Stimulated activated CD8-positive, alpha-beta memory T cell treated with anti-CD3 and anti-CD28 coated beads, Interleukin-4, amount 100 ng/mL, for 24 hours (primary cell): Measurements from ENCODE around the gene LRRN1.

Source experiments
- DNase-seq: peaks from one replicate; pipeline ENCODE4 v3.0.0-alpha.2; 2020; ENCODE audit warnings: low read depth

The LRRN1 gene

DNA sequence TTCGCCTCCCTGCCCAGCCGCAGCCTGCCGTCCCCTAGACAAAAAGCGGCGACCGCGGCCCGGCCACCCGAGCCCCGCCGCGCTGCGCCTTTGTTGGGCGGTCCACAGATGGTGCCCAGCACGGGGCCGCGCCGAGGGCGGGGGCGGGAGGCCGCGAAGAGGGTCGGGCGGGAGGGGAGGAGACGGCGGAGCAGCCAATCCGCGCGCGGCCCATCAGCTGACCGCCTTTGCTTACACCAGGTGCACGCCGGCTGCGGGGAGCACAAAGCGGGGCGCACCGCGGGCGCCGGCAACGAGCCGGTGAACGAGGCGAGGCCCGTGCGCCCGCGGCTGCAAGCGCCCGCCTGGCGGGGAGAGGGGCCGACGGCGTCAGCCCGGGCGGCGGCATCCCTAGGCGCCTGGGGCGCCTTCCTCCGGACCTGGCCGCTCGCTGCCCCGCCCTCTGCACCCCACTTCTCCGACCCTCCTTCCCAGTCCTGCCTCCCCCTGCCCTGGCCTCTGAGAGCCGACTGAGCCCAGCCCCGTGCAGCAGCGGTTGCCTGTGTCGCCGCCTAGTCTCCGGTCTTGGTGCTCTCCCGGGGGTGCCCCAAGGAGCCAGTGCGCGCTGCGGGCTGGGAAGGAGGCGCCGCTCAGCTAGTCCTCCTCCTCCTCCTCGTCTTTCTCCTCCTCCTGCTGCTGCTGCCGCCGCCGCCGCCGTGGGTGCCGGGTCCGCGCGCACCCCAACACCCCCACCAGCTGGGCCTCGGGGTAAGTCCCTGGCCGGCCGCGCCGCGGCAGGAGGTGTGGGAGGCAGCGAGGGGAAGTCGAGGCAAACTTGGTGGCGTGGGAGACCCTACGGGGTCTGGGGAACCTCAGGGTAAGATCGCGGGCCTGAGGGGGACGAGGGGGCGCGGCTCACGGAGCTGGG is at the start of gene LRRN1:
Gene LRRN1 (plus strand): TSS at position 259 of the 907 bp plus-strand sequence. CDS start 45,211 bp downstream, outside the sequence.
- DNase-seq: peak; percentile 57

DNA sequence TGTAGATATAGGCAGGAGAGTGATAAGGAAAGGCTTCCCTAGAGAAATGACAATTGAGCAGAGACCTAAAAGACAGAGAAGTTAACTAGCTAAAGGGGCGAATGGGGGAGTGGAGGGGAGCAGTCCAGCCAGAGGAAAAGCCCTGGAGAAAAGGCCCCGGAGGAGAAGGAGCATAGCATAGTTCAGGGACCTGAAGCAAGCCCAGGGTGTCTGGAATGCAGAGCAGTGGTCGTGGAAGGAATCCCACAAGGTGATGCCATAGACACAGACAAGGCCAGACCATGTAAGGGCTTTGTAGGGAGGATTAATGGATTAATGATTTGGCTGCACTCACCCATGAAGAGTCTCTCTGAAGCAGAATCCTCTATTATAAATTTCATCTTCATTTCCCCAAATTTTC is 45.8 kb upstream of the LRRN1 start:
- DNase-seq: no peak

DNA sequence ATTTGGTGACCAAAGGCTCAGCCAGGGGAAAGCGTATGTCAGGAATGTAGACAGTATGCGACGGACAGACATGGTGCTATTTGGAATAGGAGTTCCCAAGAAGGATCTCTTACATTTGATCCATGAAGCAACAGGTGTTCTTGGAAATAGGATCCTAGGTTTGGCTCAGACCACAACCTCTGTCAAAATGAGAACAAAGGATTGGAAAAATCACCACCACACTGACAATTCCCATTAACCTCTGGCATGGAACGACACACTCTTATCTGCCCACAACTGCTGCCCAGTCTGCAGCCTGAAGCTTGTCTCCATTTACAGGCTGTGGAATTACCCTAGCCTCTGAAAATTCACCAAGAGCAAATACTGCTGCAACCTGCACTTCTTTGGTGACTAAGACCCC is 33.6 kb upstream of the LRRN1 start:
- DNase-seq: no peak

DNA sequence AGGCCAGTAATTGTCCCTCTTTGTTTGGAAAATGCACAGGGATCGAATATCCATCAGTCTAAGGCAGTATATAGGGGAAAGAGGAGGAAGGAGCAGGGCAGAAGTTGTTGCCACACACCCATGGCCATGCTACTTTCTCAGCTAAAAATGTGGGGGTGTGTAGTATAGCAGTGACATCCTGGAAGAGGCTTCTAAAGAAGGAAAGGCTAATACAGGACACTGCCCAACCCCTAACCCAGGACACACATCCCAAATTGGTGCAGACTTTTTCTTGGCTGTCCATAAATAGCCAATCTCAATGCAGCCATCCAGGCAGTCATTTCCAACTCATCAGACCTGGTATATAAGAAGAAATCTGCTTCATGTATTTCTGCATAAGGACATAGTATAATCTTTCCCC is 33.1 kb upstream of the LRRN1 start:
- no peak for DNase-seq

DNA sequence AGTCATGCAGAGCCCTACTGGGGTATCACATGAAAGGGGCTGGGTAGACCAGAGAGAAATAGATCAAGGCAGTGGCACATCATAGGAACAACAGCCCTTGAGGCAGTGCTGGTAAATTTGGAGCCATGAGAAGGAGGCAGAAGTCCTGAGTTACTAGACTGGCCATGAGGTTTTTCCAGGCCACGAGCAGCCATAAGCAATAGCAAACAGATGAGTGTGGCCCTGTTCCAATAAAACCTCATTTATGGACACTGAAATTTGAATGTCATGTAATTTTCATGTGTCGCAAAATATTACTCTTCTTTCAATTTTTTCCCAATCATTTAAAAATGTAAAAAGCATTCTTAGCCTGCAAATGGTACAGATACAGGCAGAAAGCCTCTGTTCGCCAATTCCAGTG is 28.1 kb upstream of the LRRN1 start:
- no peak for DNase-seq

DNA sequence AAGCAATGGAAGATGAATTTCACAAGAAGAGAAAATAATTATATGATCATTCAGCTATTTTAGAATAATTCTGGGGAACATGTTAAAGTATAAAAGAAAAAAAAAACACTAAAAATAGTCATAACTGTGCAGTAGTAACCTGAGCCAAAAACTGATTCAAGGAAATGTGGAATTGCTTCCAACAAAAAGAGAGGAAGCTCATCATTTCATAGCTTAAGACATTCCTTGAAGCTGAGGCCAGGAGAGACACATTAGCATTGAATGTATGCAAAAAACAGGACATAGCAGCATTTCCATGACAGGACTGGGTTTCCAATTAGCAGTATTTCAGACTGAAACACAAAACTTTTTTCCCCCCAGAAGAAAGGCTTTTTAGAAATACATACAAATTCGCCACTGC is 27.7 kb upstream of the LRRN1 start:
- DNase-seq: no peak

DNA sequence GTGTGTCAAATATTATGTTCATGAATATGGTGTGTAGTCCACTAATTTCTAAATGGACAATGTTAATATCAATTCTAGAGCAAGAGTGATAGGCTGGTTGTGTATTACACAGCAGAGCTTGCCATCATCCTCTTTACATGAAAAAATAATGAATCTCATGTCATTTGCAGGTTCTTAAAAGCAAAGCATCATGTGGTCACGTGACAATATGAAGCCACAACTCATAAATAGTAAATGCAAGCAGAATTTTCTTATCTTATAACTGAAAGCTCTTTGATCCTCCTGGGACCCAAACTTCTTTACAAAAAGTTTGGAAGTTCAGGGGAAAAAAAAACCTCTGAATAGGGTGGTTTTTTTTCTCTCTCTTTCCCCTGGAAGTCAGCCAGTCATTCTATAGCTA is 26.9 kb upstream of the LRRN1 start:
- DNase-seq: no peak

DNA sequence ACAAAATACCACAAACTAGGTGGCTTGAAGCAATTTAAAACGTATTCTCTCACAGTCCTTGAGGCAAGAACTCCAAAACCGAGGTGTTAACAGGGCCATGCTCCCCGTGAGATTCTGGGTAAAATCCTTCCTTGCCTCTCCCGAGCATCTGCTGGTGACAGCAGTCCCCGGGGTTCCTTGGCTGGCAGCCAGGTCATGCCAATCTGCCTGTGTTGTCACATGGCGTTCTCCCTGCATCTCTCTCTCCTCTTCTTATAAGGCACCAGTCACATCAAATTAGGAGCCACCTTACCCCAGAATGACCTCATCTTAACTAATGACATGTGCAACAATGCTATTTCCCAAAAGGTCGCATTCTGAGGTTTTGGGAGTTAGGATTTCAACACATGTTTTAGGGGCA is 26.3 kb upstream of the LRRN1 start:
- no peak for DNase-seq

DNA sequence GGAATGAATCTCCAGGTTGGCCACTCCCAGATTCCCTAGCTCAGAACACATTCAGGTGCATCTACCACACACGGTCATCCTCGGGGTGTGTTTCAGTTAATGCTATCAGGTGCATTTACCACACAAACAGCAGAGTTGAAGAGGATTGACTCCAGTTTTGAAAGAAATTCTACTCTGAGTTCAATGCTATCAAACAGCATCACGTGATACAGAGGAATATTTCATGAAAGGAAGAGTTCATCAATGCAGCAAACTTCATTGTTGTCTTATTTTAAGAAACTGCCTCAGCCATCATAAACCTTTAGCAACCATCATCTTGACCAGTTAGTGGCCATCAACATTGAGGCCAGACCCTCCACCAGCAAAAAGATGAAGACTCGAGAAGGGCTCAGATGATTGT is 22.6 kb upstream of the LRRN1 start:
- DNase-seq: no peak

DNA sequence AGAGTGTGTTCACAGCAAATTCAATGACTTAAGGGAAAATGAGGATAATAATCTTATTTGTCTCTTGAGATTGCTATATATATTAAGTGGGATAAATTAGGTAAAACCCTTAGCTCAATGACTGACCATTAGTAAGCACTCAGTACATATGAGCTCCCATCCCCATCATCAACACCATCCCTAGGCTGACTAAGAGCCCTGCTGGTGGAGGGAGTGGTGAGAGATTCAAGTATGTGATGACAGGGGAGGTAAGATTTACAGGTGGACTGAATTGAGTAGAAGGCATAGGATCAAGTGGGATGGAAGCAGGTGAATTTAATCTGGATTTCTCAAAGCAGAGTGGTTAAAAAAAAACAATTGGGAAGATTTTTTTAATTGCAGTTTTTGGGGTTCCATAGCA is 21.0 kb upstream of the LRRN1 start:
- DNase-seq: no peak

DNA sequence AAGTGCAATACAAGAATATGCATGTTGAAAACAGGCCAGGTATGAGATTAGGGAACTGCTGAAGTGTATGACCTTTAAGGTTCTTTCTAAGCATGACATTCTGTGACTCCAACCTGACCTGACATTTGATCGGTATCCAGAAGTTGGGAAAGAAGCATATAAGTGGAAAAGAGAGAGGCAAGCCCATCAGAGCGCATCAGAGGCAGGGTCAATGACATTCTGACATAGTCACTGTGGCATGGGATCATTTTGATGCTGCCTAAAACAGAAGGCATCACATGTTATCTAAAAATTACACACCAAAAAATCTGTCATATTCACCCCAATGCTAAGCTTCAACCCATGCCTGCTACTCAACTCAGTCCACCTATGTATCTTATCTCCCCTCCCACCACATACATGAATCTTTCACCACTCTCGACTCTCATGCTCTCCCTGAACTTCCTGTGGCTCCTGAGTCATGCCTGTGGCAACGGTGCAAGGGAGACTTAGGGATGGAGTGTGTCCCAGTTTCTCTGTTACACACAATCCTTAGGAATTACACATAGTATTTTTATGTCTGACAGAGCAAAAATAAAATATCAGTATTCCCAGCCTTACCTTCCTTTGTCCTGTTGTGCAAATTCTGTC is 20.5 kb upstream of the LRRN1 start:
- no peak for DNase-seq

DNA sequence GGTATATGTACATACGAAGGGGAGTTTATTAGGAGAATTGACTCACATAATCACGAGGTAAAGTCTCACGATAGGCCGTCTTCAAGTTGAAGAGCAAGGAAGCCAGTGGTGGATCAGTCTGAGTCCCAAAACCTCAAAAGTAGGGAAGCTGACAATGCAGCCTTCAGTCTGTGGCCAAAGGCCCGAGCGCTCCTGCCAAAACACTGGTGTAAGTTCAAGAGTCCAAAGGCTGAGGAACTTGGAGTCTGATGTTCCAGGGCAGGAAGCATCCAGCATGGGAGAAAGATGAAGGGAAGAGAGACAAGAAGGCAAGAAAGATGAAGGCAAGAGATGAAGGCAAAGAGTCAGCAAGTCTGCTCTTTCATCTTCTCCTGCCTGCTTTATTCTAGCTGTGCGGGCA is 16.8 kb upstream of the LRRN1 start:
- DNase-seq: no peak

DNA sequence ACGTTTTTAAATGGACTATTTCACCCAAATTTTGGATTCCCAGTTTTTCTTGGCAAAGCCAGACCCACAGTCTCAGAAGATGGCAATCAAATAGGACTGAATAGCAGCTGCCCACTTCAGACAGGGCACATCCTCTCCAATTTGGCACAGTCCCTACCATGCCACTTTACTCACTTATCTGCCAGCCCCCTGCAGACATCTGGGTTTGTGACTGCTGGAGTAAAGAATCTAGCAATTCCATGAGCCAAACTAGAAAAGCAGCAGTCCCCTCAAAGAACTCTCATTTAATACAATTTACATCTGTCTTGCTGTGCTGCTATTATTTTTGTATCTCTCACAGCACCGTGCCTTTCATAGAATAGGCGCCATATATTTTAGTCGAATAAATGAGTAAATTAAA is 16.0 kb upstream of the LRRN1 start:
- no peak for DNase-seq

DNA sequence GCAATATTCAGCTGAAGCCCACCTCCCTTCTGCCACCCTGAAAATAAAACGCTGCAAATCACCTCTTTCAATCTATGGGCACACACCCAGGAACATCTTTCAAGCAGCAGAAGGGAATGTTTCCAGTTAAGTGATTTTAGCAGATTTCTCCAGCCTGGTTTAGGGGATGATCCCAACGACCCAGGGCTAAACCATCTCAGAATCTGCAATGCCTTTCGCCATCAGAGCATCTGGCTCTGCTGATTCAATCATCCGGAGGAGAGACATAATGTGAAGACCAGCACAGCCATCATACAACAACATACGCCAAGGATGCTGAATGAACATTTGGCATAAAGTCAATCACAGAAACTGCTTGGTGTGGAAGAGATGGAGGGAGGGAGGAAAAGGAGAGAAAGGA is 15.5 kb upstream of the LRRN1 start:
- DNase-seq: no peak

DNA sequence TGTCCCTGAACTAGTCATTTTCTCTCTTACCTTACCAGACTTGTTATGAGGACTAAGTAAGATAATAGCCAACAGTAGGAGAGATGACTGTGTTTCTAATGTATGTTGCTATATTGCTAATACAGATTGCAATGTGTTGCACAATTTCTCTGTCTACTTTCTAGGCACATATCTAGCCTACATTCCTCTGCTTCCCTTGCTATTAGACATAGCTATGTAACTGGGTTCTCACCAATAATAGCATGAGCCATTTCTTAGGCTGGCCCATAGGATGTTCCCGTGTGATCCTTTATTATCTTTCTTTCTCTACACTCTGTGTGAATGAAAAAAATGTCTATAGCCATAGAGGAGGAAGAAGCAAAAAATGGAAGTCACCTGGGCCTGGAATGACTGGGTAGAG is 6.8 kb upstream of the LRRN1 start:
- DNase-seq: no peak

DNA sequence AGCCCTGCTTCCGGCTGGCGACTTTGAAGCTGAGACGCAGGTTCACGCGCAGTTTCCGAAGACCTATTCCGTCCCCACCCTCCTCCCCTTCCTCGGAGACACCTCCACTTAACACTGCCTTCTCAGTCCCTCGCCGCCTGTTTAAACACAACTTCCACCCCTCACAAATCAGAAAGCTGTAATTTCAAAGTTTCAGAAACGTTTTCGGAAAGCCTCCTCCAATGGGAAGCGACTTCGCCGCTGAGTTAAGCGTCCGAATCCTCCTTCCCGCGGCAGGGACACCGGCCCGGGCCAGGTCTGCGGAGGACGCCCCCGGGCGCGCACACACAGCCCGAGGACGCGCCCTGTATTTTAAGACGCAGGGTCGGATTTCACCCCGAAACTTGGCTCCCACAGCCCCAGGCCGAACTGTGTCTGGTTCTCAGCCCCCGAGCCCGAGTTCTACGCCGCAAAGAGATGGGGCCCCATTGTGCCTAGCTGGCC is 559 bp upstream of the LRRN1 start:
- DNase-seq: peak; percentile 26

DNA sequence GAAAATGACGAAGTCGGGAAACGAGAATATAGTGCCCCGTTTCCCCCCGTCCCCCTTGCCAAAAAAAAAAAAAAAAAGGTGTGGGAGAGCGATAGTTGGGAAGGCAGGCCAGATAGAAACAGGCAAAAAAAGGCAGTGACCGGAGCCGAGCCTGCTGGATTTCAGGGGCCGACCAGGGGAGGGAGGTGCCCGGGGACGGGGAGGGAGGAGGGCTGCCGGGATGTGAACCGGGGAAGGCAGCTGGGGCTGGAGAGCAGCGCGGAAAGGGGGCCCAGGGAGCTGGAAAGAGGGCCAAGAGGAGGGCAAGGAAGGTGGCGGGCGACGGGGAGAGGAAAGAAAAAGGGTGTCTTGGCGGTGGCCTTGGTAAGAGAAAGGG is 837 bp downstream of the LRRN1 start:
- DNase-seq: no peak

DNA sequence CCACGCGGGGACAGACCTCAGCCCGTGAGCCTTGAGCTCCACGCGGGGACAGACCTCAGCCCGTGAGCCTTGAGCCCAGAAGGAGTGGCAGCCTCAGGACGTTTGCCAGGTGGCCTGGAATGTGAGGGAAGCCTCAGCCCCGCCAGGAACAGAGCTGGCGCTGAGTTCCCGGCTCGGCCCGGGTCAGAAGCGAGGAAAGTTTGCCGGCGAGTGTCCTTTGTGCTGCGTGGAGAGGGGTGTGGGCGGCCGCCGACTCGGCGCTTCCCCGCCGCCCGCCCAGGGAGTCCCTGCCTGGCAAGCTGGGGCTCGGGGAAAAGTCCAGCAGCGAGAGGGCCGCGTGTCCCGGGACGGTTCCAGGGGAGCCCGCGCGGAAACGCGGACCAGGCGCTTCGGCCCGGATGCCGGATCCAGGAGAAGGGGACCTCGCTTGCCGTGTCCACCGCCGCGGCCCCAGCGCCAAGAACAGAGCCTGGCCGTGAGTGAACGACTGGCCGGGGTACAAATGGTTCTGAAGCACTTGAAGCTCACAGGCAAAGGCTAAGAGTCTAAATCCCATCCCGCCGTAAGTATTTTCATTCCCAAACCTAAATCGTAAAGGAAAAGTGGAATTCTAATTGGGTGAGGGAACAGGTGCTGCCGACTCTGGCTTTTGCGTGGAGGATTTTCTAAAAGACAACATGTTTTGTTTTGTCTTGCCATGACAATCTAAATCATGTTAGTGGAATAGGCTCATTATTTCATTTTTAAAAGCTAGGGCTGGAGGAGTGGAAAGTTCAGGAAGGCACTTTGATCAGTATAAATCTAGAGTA is 1.7 kb downstream of the LRRN1 start:
- DNase-seq: peak; percentile 4

DNA sequence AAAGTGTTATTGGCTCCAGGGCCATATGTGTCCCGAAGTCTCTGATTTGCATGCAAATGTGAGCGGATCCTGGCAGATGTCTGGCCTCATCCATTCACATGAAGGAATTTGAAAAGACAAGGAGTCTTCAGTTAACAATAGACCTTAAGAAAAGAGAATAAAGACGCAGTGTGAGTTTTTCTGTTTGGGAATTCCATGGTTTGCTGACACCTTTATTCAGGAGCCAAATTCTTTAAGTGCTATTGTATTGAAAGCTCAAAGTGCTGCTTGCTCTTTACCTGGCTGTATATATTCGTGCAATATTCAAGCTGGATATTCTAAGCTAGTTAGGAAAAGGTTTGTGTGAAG is 2.2 kb downstream of the LRRN1 start:
- DNase-seq: no peak

DNA sequence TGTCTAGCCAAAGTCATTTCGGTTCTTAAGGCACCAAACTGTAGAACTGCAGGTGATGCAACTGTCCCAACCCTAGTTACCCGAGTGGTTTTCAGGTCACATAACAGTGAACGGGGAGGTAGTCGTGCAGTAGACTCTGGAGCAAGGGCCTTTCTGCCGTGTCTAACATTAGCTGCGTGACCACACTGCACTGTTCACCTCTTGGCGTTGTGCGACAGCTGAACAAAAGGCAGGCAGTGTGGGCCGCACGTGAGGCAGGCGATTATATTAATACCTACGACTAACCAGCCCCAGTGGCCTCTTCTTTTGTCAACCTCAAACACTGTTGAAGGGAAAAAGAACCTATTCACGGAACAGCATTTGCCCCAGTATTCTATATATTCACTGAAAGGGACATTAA is 2.8 kb downstream of the LRRN1 start:
- DNase-seq: no peak

DNA sequence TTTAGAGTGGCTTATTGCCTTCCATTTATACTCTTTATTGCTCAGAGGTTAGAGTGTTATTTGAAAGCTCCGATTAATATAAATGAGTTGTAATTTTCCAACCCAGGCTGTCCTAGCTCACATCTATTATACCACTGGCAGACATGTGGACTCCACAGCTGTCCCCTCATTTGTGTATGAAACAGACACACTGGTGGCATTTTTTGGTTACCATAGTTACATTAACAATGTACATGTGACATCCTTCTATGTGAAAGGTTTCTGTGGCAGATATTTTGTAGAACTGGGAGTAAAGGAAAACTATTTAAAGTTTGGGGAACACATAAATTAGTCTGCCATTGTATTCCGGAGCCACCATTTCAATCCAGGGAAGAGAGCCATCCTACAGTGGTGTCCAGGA is 5.3 kb downstream of the LRRN1 start:
- no peak for DNase-seq

DNA sequence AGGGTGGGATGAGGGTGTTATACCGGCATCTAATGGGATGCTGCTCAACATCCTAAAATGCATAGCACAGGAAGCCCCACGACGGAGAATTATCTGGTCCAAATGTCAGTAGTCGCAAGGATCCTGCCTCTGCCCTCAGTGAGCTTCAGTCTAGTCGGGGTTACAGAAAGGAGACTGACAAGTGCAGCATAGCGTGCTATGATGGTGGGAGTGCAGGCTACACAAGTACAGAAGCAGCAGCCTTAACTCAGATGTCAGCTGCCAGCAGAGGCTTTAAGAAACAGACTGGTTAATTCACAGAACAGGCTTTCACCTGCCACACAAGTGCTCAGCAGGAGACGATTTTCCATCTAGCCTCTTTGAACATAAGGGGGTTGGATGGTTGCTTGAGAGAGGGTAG is 6.9 kb downstream of the LRRN1 start:
- DNase-seq: no peak

DNA sequence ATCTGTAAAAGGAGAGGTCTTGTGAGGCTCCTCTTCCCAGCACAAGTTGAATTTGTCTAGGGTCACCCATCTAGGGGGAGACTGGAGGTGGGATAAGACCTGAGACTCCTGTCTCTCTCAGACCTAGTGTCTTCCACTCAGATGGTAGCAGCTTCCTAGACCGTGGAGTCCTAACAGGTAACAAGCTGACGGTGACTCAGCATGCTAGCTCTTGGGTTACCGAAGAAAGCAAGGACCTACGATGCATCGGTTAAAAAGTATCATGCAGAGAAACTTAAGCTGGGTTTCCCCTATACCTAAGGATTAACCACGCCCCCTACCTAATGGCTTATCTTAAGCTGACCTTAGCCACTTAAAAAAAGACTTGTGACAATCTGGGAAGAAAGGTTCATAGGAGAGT is 7.6 kb downstream of the LRRN1 start:
- no peak for DNase-seq
